Activated gamma-delta T cell (primary cell): Measurements from ENCODE around the gene DCAF12.
"Not testable (repeated sequence)": the region's sequence is repeated elsewhere in the genome, so short reads cannot be mapped to it uniquely, and the experiment has no call there.

Experiments used
- DNase-seq: peaks from one replicate; lab custom pipeline; 2025; lab: John Stamatoyannopoulos, UW

The DCAF12 gene

GRCh38 chr9:34069831-34070230, 56.7 kb downstream of the DCAF12 start:
- no peak for DNase-seq

- DNase-seq = no peak
Observed at GRCh38 chr9:34065541-34065940, 61.0 kb downstream of the DCAF12 start.

GRCh38 chr9:34059954-34060353, 66.5 kb downstream of the DCAF12 start:
- no peak for DNase-seq

- DNase-seq = no peak
Observed at GRCh38 chr9:34059281-34059680, 67.2 kb downstream of the DCAF12 start.

GRCh38 chr9:34049630-34050384, 76.7 kb downstream of the DCAF12 start:
- no peak for DNase-seq

GRCh38 chr9:34048727-34049629, 77.5 kb downstream of the DCAF12 start, which contains the start of gene UBAP2:
Gene UBAP2 (minus strand): TSS chr9:34048887. CDS start chr9:34017148, 31,739 bp downstream.
- DNase-seq = peak; percentile 93

GRCh38 chr9:34047864-34048726, 78.4 kb downstream of the DCAF12 start:
- no peak for DNase-seq

GRCh38 chr9:34046784-34047379, 79.6 kb downstream of the DCAF12 start:
- no peak for DNase-seq

GRCh38 chr9:34045903-34046302, 80.6 kb downstream of the DCAF12 start:
- no peak for DNase-seq

GRCh38 chr9:34042074-34042473, 84.4 kb downstream of the DCAF12 start:
- DNase-seq = not testable (repeated sequence)

- not testable (repeated sequence) for DNase-seq
Observed at GRCh38 chr9:34038851-34039250, 87.6 kb downstream of the DCAF12 start.

GRCh38 chr9:34037626-34038025, 88.9 kb downstream of the DCAF12 start:
- DNase-seq = no peak

- no peak for DNase-seq
Observed at GRCh38 chr9:34036625-34037024, 89.9 kb downstream of the DCAF12 start.
